ENCODE data around the gene LSG1. TPM values are rescaled to one million over a fixed set of nuclear protein-coding genes. Genes with fewer than 3 reads are reported as not detected.

LSG1 gene
- total RNA-seq, 4 donors from 2014 or later: 7.9 to 58.1 (median 45.0) TPM

DNA sequence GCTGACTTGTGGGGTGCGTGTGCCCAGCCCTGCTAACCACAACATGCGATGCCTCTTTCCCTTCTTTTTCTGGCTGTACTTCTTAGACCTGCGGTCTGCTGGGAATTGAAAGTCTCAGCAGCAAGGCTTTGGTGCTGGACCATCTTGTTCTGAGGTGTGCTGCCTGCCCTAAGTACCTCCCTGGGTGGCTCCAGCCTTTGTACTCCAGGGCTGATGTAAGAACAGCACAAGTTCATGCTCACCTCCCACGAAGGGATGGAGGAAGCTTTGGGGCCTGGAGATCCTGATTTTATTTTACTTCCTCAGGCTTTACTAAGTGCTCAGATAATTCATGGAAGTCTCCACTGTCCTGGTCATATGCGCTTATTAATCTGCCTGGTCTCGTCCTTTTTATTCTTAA lies 42.6 kb upstream of the LSG1 start:
- no peaks in the 10 kb centered on the region for H3K9me3 ChIP-seq
- no peaks in the 10 kb centered on the region for H3K4me1 ChIP-seq
- H3K36me3 ChIP-seq: no peaks in the 10 kb centered on the region
- intact Hi-C loops (cut with DNase I; ENCODE audit: low total_unique reads): no loop called here
- H3K4me3 ChIP-seq: no peak overlapping the region
- no peaks in the 10 kb centered on the region for H3K27me3 ChIP-seq
- H3K27ac ChIP-seq: no peak overlapping the region
- TF ChIP-seq, protein P1, sequence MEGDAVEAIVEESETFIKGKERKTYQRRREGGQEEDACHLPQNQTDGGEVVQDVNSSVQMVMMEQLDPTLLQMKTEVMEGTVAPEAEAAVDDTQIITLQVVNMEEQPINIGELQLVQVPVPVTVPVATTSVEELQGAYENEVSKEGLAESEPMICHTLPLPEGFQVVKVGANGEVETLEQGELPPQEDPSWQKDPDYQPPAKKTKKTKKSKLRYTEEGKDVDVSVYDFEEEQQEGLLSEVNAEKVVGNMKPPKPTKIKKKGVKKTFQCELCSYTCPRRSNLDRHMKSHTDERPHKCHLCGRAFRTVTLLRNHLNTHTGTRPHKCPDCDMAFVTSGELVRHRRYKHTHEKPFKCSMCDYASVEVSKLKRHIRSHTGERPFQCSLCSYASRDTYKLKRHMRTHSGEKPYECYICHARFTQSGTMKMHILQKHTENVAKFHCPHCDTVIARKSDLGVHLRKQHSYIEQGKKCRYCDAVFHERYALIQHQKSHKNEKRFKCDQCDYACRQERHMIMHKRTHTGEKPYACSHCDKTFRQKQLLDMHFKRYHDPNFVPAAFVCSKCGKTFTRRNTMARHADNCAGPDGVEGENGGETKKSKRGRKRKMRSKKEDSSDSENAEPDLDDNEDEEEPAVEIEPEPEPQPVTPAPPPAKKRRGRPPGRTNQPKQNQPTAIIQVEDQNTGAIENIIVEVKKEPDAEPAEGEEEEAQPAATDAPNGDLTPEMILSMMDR (IDR thresholded peaks at IDR 0.05): no peak
- no peak for TF ChIP-seq POLR2A (IDR thresholded peaks at IDR 0.05)
- no peak for DNase-seq

- no peak overlapping the region for H3K27ac ChIP-seq
- intact Hi-C loops (cut with DNase I; ENCODE audit: low total_unique reads): no loop called here
- no peaks in the 10 kb centered on the region for H3K27me3 ChIP-seq
- H3K4me3 ChIP-seq: no peak overlapping the region
- H3K4me1 ChIP-seq: no peaks in the 10 kb centered on the region
- H3K9me3 ChIP-seq: no peaks in the 10 kb centered on the region
- DNase-seq: no peak
- TF ChIP-seq, protein P1 (IDR thresholded peaks at IDR 0.05): no peak
- TF ChIP-seq POLR2A (IDR thresholded peaks at IDR 0.05): no peak
- no peaks in the 10 kb centered on the region for H3K36me3 ChIP-seq
Measured at GRCh38 chr3:194714137-194714455, 42.1 kb upstream of the LSG1 start.

- TF ChIP-seq, protein P1 (IDR thresholded peaks at IDR 0.05): no peak
- TF ChIP-seq POLR2A (IDR thresholded peaks at IDR 0.05): no peak
- H3K4me1 ChIP-seq: no peaks in the 10 kb centered on the region
- no peaks in the 10 kb centered on the region for H3K27me3 ChIP-seq
- H3K27ac ChIP-seq: no peak overlapping the region
- H3K4me3 ChIP-seq: no peak overlapping the region
- no peak for DNase-seq
- no peaks in the 10 kb centered on the region for H3K36me3 ChIP-seq
- H3K9me3 ChIP-seq: no peaks in the 10 kb centered on the region
- intact Hi-C loops (cut with DNase I; ENCODE audit: low total_unique reads): no loop called here
Measured at GRCh38 chr3:194713299-194714136, 41.5 kb upstream of the LSG1 start.

DNA sequence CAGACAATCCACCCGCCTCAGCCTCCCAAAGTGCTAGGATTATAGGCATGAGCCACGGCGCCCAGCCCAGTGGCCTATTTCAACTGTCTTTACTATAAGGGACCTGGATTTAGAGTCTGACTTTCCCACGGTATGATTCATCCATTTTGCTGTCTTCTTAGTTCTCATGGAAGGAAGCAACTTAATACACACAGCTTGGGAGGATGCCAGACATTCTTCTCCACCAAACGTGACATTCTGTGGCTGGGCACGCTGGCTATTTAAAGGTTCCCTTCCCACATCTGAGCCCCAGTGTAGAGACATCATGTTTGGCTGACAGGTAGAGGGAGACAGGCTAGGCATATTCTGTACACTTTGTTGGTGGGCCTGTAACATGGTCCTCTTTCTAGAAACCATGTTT lies 39.9 kb upstream of the LSG1 start:
- Histone ChIP-seq H3K27me3 (no peaks in the 10 kb centered on the region), H3K4me3 (no peak overlapping the region), H3K4me1 (no peaks in the 10 kb centered on the region), H3K27ac (no peak overlapping the region), H3K36me3 (no peaks in the 10 kb centered on the region), H3K9me3 (no peaks in the 10 kb centered on the region)
- no peak for TF ChIP-seq POLR2A (IDR thresholded peaks at IDR 0.05)
- TF ChIP-seq, protein P1 (IDR thresholded peaks at IDR 0.05): no peak
- intact Hi-C loops (cut with DNase I; ENCODE audit: low total_unique reads): no loop called here
- DNase-seq: peak in 1 of 2 donors; percentile 39

GRCh38 chr3:194711286-194711685 lies 39.3 kb upstream of the LSG1 start:
- intact Hi-C loops (cut with DNase I; ENCODE audit: low total_unique reads): no loop called here
- no peaks in the 10 kb centered on the region for H3K27me3 ChIP-seq
- H3K27ac ChIP-seq: no peak overlapping the region
- H3K4me1 ChIP-seq: no peaks in the 10 kb centered on the region
- H3K9me3 ChIP-seq: no peaks in the 10 kb centered on the region
- no peak overlapping the region for H3K4me3 ChIP-seq
- no peak for DNase-seq
- no peaks in the 10 kb centered on the region for H3K36me3 ChIP-seq
- TF ChIP-seq POLR2A (IDR thresholded peaks at IDR 0.05): no peak
- TF ChIP-seq, protein P1 (IDR thresholded peaks at IDR 0.05): no peak
